Measurements from ENCODE around the gene ZNF490. TPM values are rescaled to one million over a fixed set of nuclear protein-coding genes. Genes with fewer than 3 reads are reported as not detected.
A peak's percentile ranks its signal among the peaks of the same experiment; 100 is the strongest.

ZNF490 gene
- total RNA-seq (ENCODE audit: low replicate concordance), result 7.4 and 8.7 TPM in 2 replicates

DNA sequence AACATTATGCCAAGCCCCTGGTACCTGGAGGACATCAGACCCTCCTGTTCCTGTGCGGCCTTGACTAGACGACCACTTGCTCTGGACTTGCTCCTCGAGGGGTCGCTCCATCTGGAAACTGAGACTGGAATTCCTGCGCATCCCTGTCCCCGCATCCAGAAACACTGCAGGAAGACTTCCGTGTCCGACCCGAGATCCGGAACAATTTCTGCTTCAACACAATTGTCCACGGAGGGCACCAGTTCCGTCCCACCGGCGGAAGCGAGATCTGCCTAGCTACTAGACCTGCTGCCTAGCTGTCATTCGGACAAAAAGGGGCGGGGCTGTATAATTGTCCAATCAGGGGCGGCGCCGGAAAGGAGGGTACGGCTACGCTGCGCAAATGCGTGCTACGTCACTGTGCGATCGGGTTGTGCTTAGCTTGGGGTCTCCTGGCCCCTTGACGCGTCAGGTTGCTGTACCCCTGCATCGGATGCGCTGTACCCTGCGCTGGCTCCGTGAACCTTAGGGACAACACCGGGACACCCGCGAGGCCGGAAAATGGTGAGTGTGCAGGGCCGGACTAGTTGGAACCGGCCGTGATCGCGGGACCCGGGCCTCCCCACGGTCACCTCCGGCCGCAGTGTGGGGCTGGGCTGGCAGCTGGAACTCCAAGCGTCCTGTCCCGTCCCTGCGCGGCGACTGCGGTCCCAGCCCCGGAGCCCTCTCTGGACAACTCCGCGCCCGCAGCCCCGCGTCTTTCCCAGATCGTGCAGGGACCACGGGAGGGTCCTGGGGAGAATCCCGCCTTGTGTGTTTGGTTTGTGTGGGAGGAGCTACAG is at the start of gene ZNF490, which contains the start of gene ZNF791:
Gene ZNF490 (minus strand): TSS at position 274 of the 821 bp plus-strand sequence. CDS start 133 bp downstream, at position 141.
Gene ZNF791 (plus strand): TSS at position 381 of the 821 bp plus-strand sequence. CDS start 160 bp downstream, at position 541.
- TF ChIP-seq, protein P1, sequence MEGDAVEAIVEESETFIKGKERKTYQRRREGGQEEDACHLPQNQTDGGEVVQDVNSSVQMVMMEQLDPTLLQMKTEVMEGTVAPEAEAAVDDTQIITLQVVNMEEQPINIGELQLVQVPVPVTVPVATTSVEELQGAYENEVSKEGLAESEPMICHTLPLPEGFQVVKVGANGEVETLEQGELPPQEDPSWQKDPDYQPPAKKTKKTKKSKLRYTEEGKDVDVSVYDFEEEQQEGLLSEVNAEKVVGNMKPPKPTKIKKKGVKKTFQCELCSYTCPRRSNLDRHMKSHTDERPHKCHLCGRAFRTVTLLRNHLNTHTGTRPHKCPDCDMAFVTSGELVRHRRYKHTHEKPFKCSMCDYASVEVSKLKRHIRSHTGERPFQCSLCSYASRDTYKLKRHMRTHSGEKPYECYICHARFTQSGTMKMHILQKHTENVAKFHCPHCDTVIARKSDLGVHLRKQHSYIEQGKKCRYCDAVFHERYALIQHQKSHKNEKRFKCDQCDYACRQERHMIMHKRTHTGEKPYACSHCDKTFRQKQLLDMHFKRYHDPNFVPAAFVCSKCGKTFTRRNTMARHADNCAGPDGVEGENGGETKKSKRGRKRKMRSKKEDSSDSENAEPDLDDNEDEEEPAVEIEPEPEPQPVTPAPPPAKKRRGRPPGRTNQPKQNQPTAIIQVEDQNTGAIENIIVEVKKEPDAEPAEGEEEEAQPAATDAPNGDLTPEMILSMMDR (IDR thresholded peaks at IDR 0.05; ENCODE audit: insufficient read depth, low read length), result peak; percentile 21
- H3K4me3 ChIP-seq (ENCODE audit: low read depth, low read length), result peak within 1 kb of the TSS; percentile 86
- peak; percentile 97 for DNase-seq (ENCODE audit: low read depth)

DNA sequence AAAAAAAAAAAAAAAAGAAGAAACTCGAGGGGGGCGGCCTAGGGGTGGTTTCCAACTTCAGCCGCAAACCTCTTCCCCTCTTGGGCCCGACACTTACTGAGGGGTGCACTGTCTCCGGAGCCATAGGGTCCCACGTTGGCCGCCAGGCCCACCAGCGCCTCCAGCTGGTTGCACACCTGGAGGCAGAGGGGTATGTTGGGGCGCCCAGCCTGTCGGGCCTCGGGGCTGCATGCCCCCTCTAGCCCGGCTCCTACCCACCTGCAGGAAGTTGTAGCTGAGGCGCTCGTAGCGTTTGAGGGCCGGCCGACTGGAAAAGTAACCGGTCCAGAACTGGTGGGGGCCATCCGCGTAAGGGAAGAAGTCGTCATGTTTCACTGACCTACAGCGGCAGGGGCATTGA is 47.4 kb upstream of the ZNF490 start:
- no peak for DNase-seq (ENCODE audit: low read depth)
- TF ChIP-seq, protein P1 (IDR thresholded peaks at IDR 0.05; ENCODE audit: insufficient read depth, low read length), result no peak
- no peak overlapping the region for H3K4me3 ChIP-seq (ENCODE audit: low read depth, low read length)

DNA sequence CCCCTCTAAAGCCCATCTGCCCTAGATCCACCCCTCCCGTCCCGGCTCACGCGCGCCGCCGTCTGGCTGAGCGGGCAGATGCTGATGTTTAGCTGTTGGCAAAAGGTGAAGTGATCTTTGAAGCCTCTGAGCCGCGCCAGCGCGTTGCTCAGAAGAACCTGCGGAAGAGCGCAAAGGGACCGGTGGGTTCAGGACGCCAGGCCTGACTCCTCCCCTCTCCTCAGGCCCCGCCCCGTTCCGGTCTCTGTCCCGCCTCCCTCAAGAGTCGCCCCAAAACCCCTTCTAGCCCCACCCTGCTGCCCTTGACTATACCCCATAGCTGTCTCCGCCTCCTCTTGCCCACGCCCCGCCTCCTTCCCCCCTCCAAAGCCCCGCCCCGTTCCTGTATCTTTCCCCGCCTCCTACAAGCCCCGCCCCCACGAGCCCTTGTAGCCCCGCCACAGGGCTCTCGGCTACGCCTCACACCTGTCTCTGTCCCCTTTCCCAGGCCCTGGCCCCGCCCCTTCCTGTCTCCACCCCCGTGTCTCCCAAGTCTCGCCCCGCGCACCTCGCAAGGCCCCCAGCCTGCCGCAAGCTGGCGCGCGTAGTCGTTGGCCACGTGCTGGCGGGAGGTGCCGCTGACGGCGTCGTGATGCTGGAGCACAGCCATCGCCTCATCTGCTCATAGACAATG is 46.4 kb upstream of the ZNF490 start:
- TF ChIP-seq, protein P1 (IDR thresholded peaks at IDR 0.05; ENCODE audit: insufficient read depth, low read length), result no peak
- DNase-seq (ENCODE audit: low read depth), result no peak
- no peak overlapping the region for H3K4me3 ChIP-seq (ENCODE audit: low read depth, low read length)

DNA sequence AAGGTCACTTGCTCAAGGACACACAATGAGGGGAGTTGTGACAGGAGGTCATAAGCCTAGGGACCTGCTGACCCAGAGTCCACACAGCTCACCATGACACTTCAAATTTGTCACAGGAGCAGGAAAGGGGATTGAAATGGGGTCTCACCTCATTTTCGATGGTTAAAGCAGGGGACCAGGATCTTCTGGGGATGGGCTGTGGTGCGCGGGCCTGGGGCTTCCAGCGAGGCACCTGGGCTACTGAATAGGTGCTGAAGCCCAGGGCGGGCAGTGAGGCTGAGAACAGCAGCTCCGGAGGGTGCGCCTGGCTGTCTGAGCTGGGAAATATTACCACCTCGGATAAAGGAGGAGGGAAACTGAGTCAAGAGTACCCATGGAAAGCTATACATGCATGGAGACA is 44.9 kb upstream of the ZNF490 start:
- TF ChIP-seq, protein P1 (IDR thresholded peaks at IDR 0.05; ENCODE audit: insufficient read depth, low read length), result no peak
- DNase-seq (ENCODE audit: low read depth), result no peak
- H3K4me3 ChIP-seq (ENCODE audit: low read depth, low read length), result no peak overlapping the region

DNA sequence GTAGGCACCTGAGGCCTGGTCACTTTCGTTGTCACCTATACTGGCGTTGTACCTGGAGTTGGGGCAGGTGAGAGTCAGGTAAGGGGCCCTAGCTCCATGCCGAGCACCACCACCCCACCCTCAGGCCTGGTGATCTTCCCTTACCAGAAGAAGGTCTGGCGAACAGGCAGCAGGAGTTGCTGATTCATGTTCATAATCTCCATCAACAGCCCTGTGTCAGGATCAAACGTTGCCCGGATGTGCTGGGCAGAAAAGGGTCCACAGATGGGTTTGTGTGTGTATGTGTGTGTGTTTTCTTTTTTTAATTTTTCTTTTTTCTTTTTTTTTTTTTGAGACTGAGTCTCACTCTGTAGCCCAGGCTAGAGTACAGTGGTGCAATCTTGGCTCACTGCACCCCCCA is 41.6 kb upstream of the ZNF490 start:
- TF ChIP-seq, protein P1 (IDR thresholded peaks at IDR 0.05; ENCODE audit: insufficient read depth, low read length), result no peak
- no peak for DNase-seq (ENCODE audit: low read depth)
- no peak overlapping the region for H3K4me3 ChIP-seq (ENCODE audit: low read depth, low read length)

DNA sequence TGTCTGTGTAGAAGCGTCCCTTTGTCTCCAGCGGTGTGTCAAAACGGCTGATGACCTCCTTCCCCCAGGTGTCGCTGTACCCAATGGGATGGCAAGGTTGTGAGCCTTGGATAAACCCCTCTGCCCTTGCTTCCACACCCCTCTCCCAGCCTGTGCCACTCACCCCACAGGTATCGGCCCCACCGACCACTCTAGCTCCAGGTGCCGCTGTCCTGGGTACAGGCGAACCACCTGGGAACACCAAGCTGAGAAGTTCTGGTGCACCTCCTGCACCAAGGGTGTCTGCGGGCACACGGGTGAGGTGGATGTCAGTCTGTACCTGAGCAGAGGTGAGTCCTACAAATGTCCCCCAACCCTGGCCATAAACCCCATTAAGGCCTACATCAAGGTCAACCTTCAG is 39.3 kb upstream of the ZNF490 start:
- DNase-seq (ENCODE audit: low read depth), result no peak
- no peak overlapping the region for H3K4me3 ChIP-seq (ENCODE audit: low read depth, low read length)
- TF ChIP-seq, protein P1 (IDR thresholded peaks at IDR 0.05; ENCODE audit: insufficient read depth, low read length), result no peak
